Kidney (tissue), 14 donors: Measurements from ENCODE around the gene EID3. TPM values are rescaled to one million over a fixed set of nuclear protein-coding genes. Genes with fewer than 3 reads are reported as not detected.

Experiments
- DNase-seq, 5 donors: peaks; one replicate each; pipeline ENCODE4 v3.0.0-alpha.2; 2013 to 2020
- FAIRE-seq: peaks from 2 replicates; lab custom pipeline; 2012; peaks lifted over from hg19 to GRCh38; lab: Jason Lieb, UNC
- H3K27ac ChIP-seq, 2 donors: one replicate each; pipeline ENCODE4 v1.7.0; 2013; ENCODE audit warnings: low read depth in 2 of 2, low read length in 2 of 2, inconsistent platforms in 1 of 2
- H3K27me3 ChIP-seq: one replicate; pipeline ENCODE4 v1.7.1; 2013; ENCODE audit warnings: low read length, inconsistent platforms; ENCODE audit not compliant: control insufficient read depth, insufficient read depth
- H3K36me3 ChIP-seq, 3 donors: one replicate each; pipeline versions ENCODE4 v1.7.0 to v1.7.1; 2013; ENCODE audit warnings: low read length in 3 of 3, control low read depth in 1 of 3, inconsistent platforms in 1 of 3; ENCODE audit not compliant: insufficient read depth in 3 of 3, control insufficient read depth in 2 of 3
- H3K4me1 ChIP-seq, 3 donors: one replicate each; pipeline versions ENCODE4 v1.7.0 to v1.7.1; 2013; ENCODE audit warnings: low read length in 3 of 3, inconsistent platforms in 1 of 3, low read depth in 1 of 3; ENCODE audit not compliant: control insufficient read depth in 2 of 3, insufficient read depth in 2 of 3
- H3K4me3 ChIP-seq, 3 donors: one replicate each; pipeline versions ENCODE4 v1.7.0 to v1.8.1; 2013; ENCODE audit warnings: low read length in 3 of 3, control low read depth in 1 of 3, inconsistent platforms in 1 of 3
- H3K9ac ChIP-seq, 3 donors: one replicate each; pipeline versions ENCODE4 v1.7.0 to v1.7.1; 2013; ENCODE audit warnings: low read length in 3 of 3, control low read depth in 1 of 3, inconsistent platforms in 1 of 3
- H3K9me3 ChIP-seq, 3 donors: one replicate each; pipeline versions ENCODE4 v1.7.0 to v1.7.1; 2013; ENCODE audit warnings: low read length in 3 of 3, control low read depth in 1 of 3, inconsistent platforms in 1 of 3; ENCODE audit not compliant: control insufficient read depth in 2 of 3, insufficient read depth in 1 of 3
- CTCF ChIP-seq: IDR thresholded peaks from 3 replicates; pipeline ENCODE4 v1.5.1; 2012; ENCODE audit warnings: mild to moderate bottlenecking, moderate library complexity, borderline replicate concordance; ENCODE audit not compliant: insufficient read depth; ENCODE audit errors: extremely low read depth
- intact Hi-C: fragments of 100-400 bp; cut with DNase I; formaldehyde crosslinking; loops from one replicate; pipeline ENCODE4 v1.11.1; 2022
- polyA plus RNA-seq: library from polyadenylated mRNA; stranded (reverse); fragments of 350-450 nt; fragmentation: Illumina TruSeq; extraction: RNeasy Lipid Tissue Mini Kit (QIAGEN cat#74804); gene quantifications from one replicate; pipeline ENCODE4 v1.2.3, GENCODE V29; 2014; ENCODE audit warnings: low read depth, low replicate concordance; ENCODE audit not compliant: insufficient read depth
- total RNA-seq: library from RNA; stranded (reverse); fragmentation: NEBNext Ultra II Directional; extraction: Animal tissue kit (Norgen Biotek cat#: 25700); gene quantifications from one replicate; pipeline ENCODE4 v1.2.1, GENCODE V29; 2021
- donor health status: control.
- donor health status: control.
- donor health status: control.
- donor health status: control.
- donor health status: control.
- donor health status: DM: yes; HTN: yes; CAD: no.
- donor health status: Normal renal cell carcinoma (clear cell type).

Gene EID3
- total and polyA plus RNA-seq, 2 donors from 2014 or later = 0.90 to 5.0 TPM

- Histone ChIP-seq H3K27ac (no peak overlapping the region), H3K9me3 (no peaks in the 10 kb centered on the region), H3K9ac (no peak overlapping the region), H3K4me3 (no peak overlapping the region), H3K4me1 (peaks cover 0 to 13% (median 11%) of the 10 kb centered on the region in 3 donors), H3K27me3 (no peaks in the 10 kb centered on the region), H3K36me3 (peaks cover 0 to 5% (median 0%) of the 10 kb centered on the region in 3 donors)
- TF ChIP-seq CTCF = no peak
- FAIRE-seq = no peak
- no peak for DNase-seq
- intact Hi-C loops = no loop called here
These were observed 13.2 kb upstream of the EID3 start for GRCh38 chr12:104290320-104290719.

GRCh38 chr12:104290855-104291254 is 12.7 kb upstream of the EID3 start:
- intact Hi-C loops = no loop called here
- Histone ChIP-seq H3K9ac (no peak overlapping the region), H3K27me3 (no peaks in the 10 kb centered on the region), H3K4me3 (no peak overlapping the region), H3K4me1 (peaks cover 0 to 11% (median 8%) of the 10 kb centered on the region in 3 donors), H3K9me3 (no peaks in the 10 kb centered on the region), H3K36me3 (peaks cover 0 to 5% (median 0%) of the 10 kb centered on the region in 3 donors), H3K27ac (no peak overlapping the region)
- no peak for FAIRE-seq
- no peak for DNase-seq
- no peak for TF ChIP-seq CTCF

GRCh38 chr12:104291867-104292524 is 11.5 kb upstream of the EID3 start:
- TF ChIP-seq CTCF = no peak
- Histone ChIP-seq H3K4me1 (peaks cover 0 to 5% (median 0%) of the 10 kb centered on the region in 3 donors), H3K27ac (no peak overlapping the region), H3K9ac (no peak overlapping the region), H3K4me3 (no peak overlapping the region), H3K36me3 (peaks cover 0 to 5% (median 0%) of the 10 kb centered on the region in 3 donors), H3K27me3 (no peaks in the 10 kb centered on the region), H3K9me3 (no peaks in the 10 kb centered on the region)
- no peak for FAIRE-seq
- intact Hi-C loops = no loop called here
- no peak for DNase-seq
